ENCODE data around the gene ARMH4. TPM values are rescaled to one million over a fixed set of nuclear protein-coding genes. Genes with fewer than 3 reads are reported as not detected.

The ARMH4 gene
- polyA plus RNA-seq, 1 donor from 2014 or later: 14.1 TPM

DNA sequence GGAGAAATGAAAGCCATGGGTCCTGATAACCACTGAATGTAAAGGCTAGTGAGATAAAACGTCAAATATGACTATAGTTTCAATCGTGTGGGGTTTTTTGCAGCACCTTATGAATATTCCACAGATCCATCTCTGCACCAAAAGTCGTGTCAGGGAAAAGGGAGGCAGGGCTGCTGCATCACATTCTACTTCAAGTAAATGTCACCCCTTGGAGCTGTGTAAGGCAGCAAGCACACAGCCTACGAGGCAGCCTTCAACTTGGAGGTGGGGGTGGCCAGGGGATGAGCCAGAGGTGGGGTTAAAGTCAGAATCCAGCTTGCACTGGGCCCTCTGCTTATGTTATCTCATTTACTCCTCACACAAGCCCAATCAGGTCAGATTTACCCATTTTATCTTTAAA is 90.4 kb downstream of the ARMH4 start:
- Histone ChIP-seq H2AFZ (ENCODE audit: low read depth, low read length) (no peak overlapping the region), H3K4me3 (ENCODE audit: low read length) (no peak overlapping the region)
- TF ChIP-seq EZH2 (IDR thresholded peaks at IDR 0.05; ENCODE audit: borderline replicate concordance, insufficient read depth, low read length, poor library complexity, severe bottlenecking) (no peak), SMC3 (conservative IDR thresholded peaks at IDR 0.05; ENCODE audit: poor library complexity) (no peak), TAF1 (IDR thresholded peaks at IDR 0.05; ENCODE audit: low read depth) (no peak), RAD21 (conservative IDR thresholded peaks at IDR 0.05) (no peak), REST (IDR thresholded peaks at IDR 0.05; ENCODE audit: borderline replicate concordance) (no peak), EP300 (conservative IDR thresholded peaks at IDR 0.05; ENCODE audit: poor library complexity, severe bottlenecking) (no peak), POLR2AphosphoS5 (IDR thresholded peaks at IDR 0.05) (no peak), MXI1 (conservative IDR thresholded peaks at IDR 0.05; ENCODE audit: poor library complexity, severe bottlenecking) (no peak)
- TF ChIP-seq, protein P1, sequence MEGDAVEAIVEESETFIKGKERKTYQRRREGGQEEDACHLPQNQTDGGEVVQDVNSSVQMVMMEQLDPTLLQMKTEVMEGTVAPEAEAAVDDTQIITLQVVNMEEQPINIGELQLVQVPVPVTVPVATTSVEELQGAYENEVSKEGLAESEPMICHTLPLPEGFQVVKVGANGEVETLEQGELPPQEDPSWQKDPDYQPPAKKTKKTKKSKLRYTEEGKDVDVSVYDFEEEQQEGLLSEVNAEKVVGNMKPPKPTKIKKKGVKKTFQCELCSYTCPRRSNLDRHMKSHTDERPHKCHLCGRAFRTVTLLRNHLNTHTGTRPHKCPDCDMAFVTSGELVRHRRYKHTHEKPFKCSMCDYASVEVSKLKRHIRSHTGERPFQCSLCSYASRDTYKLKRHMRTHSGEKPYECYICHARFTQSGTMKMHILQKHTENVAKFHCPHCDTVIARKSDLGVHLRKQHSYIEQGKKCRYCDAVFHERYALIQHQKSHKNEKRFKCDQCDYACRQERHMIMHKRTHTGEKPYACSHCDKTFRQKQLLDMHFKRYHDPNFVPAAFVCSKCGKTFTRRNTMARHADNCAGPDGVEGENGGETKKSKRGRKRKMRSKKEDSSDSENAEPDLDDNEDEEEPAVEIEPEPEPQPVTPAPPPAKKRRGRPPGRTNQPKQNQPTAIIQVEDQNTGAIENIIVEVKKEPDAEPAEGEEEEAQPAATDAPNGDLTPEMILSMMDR (IDR thresholded peaks at IDR 0.05; ENCODE audit: poor library complexity, severe bottlenecking): no peak

GRCh38 chr14:58060898-58061297 is 91.1 kb downstream of the ARMH4 start:
- TF ChIP-seq EP300 (conservative IDR thresholded peaks at IDR 0.05; ENCODE audit: poor library complexity, severe bottlenecking) (no peak), RAD21 (conservative IDR thresholded peaks at IDR 0.05) (no peak), SMC3 (conservative IDR thresholded peaks at IDR 0.05; ENCODE audit: poor library complexity) (no peak), EZH2 (IDR thresholded peaks at IDR 0.05; ENCODE audit: borderline replicate concordance, insufficient read depth, low read length, poor library complexity, severe bottlenecking) (no peak), MXI1 (conservative IDR thresholded peaks at IDR 0.05; ENCODE audit: poor library complexity, severe bottlenecking) (no peak), TAF1 (IDR thresholded peaks at IDR 0.05; ENCODE audit: low read depth) (no peak), POLR2AphosphoS5 (IDR thresholded peaks at IDR 0.05) (no peak), REST (IDR thresholded peaks at IDR 0.05; ENCODE audit: borderline replicate concordance) (no peak)
- TF ChIP-seq, protein P1 (IDR thresholded peaks at IDR 0.05; ENCODE audit: poor library complexity, severe bottlenecking): no peak
- Histone ChIP-seq H3K4me3 (ENCODE audit: low read length) (no peak overlapping the region), H3K36me3 (ENCODE audit: insufficient read depth, low read length) (peaks cover 3% of the 10 kb centered on the region), H3F3A (ENCODE audit: insufficient read depth, low read length, poor library complexity, severe bottlenecking) (no peaks in the 10 kb centered on the region), H3K79me2 (replicated peaks; ENCODE audit: insufficient read depth, low read length) (no peaks in the 10 kb centered on the region), H3K27ac (ENCODE audit: low read length) (no peak overlapping the region), H3K4me2 (ENCODE audit: low read length) (no peak overlapping the region), H3K27me3 (ENCODE audit: insufficient read depth, low read depth, low read length) (no peaks in the 10 kb centered on the region), H4K20me1 (ENCODE audit: insufficient read depth) (no peaks in the 10 kb centered on the region), H3K9ac (ENCODE audit: low read length) (no peak overlapping the region), H3K9me2 (ENCODE audit: insufficient read depth, low read length) (no peaks in the 10 kb centered on the region), H2AFZ (ENCODE audit: low read depth, low read length) (no peak overlapping the region), H3K9me3 (ENCODE audit: low read length) (no peaks in the 10 kb centered on the region)

More for the DNA sequence above, 90.4 kb downstream of the ARMH4 start:
- Histone ChIP-seq H3K79me2 (replicated peaks; ENCODE audit: insufficient read depth, low read length) (no peaks in the 10 kb centered on the region), H3K9me3 (ENCODE audit: low read length) (no peaks in the 10 kb centered on the region), H3K9ac (ENCODE audit: low read length) (no peak overlapping the region), H3K27ac (ENCODE audit: low read length) (no peak overlapping the region), H3K36me3 (ENCODE audit: insufficient read depth, low read length) (peaks cover 3% of the 10 kb centered on the region), H3K27me3 (ENCODE audit: insufficient read depth, low read depth, low read length) (no peaks in the 10 kb centered on the region), H3K9me2 (ENCODE audit: insufficient read depth, low read length) (no peaks in the 10 kb centered on the region), H4K20me1 (ENCODE audit: insufficient read depth) (no peaks in the 10 kb centered on the region), H3K4me2 (ENCODE audit: low read length) (no peak overlapping the region), H3F3A (ENCODE audit: insufficient read depth, low read length, poor library complexity, severe bottlenecking) (no peaks in the 10 kb centered on the region)

Data from neural cell (in vitro differentiated cells).